HG02981 (cell line): ENCODE results near the gene MGAT5.

Experiments
- ATAC-seq: cut with Tn5 transposase; IDR thresholded peaks from one replicate; pipeline ENCODE4 v1.9.1; 2021; ENCODE audit warnings: mild to moderate bottlenecking, moderate library complexity; ENCODE audit not compliant: unreplicated experiment

Gene MGAT5

DNA sequence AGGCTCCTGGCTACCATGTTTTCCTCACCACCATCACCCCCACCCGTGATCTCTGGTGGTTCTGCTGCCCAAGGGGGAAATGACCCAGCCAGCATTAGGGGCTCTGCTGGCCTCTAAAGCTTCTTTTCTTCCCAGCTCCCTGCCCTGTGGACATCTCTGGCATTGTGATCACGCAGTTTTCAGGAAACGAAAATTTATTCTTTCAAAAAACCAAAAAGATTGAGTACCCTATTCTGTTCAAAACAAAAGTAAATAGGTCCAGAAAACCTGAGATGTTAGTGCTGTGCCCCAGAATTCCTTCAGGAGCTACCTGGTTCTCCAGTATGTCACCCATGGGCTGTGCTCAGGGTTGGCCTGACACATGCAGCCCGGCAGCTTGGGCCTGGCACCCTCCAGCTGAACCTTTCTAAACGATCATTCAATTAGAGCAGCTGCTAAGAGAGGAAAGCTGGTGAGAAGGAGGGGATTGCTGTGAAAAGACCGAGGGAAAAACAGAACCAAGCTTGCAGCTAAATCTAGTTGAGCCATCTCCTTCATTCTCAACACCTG lies 157.5 kb downstream of the MGAT5 start:
- no peak for ATAC-seq

- ATAC-seq = peak; percentile 96
These were observed 158.2 kb downstream of the MGAT5 start for GRCh38 chr2:134411828-134412638.

- no peak for ATAC-seq
These were observed 158.7 kb downstream of the MGAT5 start for GRCh38 chr2:134412639-134412999.

- no peak for ATAC-seq
These were observed 159.6 kb downstream of the MGAT5 start for GRCh38 chr2:134413430-134413829.

GRCh38 chr2:134413912-134414311 lies 160.0 kb downstream of the MGAT5 start:
- no peak for ATAC-seq

GRCh38 chr2:134416018-134416417 lies 162.1 kb downstream of the MGAT5 start:
- ATAC-seq = no peak

DNA sequence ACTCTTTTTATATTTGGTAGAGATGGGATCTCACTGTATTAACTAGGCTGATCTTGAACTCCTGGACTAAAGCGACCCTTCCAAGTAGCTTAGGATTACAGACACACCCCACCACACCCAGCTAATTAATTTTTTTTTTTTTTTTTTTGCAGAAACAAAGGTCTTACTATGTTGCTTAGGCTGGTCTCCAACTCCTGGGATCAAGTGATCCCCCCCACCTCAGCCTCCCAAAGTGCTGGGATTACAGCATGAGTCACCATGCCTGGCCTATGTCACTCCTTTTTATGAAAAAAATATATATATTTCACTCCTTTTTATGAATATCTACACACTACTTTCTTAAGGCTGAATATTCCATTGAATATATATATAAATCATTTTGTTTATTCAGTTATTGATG lies 162.8 kb downstream of the MGAT5 start:
- ATAC-seq = no peak

- no peak for ATAC-seq
These were observed 164.2 kb downstream of the MGAT5 start for GRCh38 chr2:134417968-134418582.

DNA sequence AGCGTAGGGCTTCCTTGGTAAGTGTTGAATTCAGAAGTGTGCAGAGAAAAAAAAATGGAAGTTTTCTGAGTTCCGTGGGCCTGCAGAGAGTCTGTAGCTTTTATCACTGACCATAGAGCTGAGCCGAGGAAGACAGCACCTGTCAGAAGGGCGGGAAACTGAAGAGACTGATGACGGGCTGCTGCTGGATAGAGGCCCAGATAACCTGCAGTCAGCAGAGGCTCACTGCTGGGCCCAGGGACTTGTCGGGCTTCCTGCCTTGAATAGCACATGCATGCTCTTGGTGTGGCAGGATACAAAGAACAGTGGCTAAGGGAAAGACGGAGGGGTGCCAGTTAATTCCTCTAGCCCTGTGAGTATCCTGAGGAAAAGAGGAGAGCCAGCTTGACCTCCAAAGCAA lies 166.4 kb downstream of the MGAT5 start:
- no peak for ATAC-seq

DNA sequence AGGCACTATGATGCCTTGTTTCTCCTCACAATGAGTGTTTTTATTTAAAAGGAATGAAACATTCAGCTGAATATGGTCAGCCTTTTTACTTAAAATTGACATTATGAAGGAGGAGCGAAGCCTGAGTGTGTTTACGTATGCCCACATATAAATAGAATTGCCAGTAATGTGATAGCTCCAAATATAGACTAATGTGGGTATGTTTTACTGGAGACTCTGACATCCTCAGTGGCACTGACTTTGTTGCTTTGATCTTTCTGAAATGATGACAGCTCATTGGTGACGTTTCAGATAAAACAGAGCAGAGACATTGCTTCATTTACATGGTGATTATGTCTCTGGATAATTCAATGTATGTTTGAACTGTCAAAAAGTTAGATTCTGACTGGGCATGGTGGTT lies 167.0 kb downstream of the MGAT5 start:
- no peak for ATAC-seq

DNA sequence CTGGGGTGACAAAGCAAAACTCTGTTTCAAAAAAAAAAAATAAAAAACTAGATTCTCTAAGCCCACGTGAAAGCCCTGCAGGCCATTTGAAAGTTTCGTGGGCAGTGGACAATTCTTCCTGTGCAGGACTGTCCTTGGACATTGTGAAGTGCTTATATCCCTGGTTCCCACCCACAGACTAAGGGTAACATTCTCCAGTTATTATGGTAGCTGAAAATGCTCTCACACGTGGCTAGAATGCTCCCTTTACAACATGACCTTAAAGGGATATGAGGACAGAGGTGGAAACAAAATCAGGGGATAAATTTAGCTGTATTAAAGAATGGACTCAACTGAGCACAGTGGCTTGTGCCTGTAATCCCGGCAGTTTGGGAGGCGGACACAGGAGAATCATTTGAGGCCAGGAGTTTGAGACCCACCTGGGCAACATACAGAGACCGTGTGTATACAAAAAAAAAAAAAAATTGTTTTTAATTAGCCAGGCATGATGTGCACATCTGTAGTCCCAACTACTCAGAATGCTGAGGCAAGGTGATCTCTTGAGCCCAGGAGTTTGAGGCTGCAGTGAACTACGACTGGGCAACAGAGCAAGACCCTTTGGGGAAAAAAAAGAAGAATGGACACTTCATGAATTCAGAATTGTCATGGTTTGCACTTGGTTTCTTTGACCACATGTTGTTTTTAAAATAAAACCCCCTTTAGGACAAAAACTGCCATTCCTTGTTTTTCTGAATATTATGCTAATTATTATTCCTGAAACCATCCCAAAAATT lies 167.9 kb downstream of the MGAT5 start:
- ATAC-seq = no peak

DNA sequence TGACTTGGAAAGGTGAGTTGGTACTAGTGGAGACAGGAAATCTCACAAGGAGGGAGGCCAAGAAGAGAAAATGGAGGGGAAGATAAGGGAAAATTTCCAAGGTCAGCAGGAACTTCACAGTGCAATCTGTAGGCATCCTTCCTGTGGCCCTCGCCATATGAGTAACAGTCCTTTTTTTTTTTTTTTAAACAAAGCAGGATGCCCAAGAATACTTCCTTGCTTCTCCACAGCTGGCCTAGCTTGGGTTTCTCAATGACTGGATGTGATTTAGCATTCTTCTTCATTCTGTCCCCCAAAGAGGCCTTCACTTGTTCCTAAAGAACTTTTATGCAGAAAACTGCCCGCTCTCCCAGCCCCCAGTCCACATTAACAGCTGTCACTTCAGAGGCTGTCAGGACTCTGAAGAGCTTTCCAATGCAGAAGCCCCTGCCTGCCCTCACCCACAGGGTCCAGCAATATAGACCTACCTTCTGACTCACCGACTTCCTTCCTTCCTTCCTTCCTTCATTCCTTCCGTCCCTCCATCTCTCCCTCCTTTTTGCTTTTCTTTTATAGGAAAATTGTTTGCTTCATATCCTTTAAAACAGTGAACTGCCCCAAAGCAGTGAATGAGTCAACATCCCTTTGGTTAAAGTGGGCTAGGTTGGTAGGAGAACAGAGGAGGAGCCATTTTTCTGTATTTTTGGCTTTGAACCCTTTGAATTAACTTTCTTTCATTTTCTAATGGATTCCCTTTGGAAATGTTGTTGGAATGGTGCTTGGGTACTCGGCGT lies 172.0 kb downstream of the MGAT5 start:
- ATAC-seq = no peak

DNA sequence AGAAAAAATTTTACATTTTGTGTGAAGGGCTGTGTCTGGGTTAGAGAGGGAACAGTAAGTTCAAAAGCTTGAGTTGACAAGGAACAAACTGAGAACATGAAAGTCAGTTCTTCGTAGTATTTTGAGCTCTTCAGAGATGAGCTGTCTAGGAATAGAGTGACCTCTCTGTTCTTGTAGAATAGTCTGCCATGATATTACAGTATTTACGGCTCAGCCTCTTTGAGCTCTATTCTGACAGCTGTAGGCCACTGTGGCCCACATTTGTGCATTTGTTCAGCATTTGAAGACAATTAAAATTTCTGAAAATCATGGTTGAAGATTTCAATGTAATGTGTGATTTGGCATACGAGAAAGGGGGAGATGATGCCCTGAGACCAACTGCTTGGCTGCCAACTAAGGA lies 172.8 kb downstream of the MGAT5 start:
- ATAC-seq = no peak

GRCh38 chr2:134429886-134430285 lies 176.0 kb downstream of the MGAT5 start:
- ATAC-seq = no peak

DNA sequence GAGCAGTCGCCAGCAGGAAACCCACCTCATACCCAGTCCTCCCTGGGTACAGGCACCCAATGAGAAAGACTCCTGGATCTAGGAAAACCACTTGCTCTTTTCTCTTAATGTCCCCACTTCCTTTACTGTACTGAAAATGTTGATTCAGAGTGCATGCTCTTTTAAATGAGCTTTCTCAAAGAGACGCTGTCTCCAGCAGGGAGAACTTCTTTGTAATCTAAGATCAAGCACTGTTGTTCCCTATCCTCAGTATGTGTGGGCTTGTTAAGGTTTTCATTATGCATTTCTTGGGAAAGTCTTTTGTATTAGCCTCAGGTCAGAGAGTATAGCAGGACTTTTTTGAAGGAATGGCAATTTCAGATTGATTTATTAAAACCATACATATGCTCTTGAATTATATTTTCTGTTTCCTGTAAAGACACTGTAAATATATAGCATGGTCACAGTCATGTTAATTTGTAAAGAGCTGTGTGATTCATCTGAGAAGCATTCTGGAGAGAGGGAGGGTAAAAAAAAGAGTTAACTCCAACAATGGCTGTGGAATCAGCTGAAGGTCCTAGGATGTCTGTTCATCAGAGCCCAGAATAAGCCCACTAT lies 178.1 kb downstream of the MGAT5 start:
- no peak for ATAC-seq

- ATAC-seq = no peak
These were observed 178.6 kb downstream of the MGAT5 start for GRCh38 chr2:134432435-134432883.

DNA sequence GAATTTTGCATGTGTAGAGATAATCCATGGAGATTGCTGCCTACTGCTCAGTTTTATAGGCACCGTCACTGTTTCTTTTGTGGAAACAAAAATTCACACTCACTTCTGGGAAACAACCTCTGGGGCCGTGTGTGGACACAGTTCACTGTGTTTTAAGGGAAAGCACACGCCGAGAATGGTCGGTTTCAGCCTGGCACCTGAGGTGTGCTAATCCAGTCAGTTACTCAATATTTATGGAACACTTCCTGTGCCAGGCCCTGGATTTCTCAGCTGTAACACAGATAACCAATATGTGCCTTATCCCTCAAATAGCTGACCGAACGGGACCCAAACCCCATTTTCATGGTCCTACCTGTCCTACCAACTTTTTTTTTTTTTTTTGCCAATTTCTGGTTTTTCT lies 179.6 kb downstream of the MGAT5 start:
- ATAC-seq = no peak

DNA sequence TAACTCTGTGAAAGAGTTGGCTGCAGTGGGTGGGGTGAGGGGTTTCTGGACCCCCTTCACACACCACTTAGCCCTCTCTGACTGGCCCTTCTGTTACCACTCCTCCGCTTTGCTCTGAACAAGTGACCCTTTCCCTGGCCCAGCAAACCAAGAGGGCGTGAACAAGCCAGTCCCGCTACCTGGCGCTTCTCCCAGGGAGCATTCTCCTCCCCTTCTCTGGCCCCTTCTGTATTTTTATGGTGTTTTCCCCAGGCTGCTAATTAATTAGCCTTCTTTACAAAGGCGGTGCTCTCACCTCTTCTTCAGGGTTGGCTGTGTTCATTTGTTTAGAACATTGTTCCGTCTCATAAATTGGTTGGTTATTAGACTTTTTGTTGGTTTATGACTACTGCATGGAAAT lies 180.1 kb downstream of the MGAT5 start:
- no peak for ATAC-seq

DNA sequence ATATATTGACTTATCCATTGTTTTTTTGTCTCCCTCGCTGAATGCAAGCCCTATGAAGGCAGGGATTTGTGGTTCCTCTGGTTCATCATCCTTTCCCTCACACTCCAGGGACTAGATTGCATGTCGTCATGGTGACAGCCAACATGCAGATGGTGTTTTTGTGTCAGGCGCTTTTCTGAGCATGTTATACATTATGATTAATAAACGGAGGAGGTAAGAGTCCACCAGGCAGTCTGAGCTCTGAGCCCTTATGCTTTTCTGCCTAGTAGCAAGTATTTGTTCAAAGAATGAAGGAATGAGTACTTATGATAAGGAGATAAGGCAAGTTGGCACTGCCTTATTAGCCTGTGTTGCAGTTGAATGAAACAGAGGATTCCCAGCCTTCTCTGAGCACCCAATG lies 181.6 kb downstream of the MGAT5 start:
- no peak for ATAC-seq

GRCh38 chr2:134435936-134436335 lies 182.1 kb downstream of the MGAT5 start:
- no peak for ATAC-seq
